Measurements from ENCODE around the gene FHL2. TPM values are rescaled to one million over a fixed set of nuclear protein-coding genes. Genes with fewer than 3 reads are reported as not detected.

Gene FHL2
- total and polyA plus RNA-seq, 9 of the 15 experiments (the other 6 are each of a cell fraction or from before 2014, with no cell fraction given), result 7.5 to 33.1 (median 23.9) TPM

- TF ChIP-seq ZC3H11A (IDR thresholded peaks at IDR 0.05; ENCODE audit: low read depth, low read length) (no peak), PHF8 (IDR thresholded peaks at IDR 0.05; ENCODE audit: borderline replicate concordance, low read length) (peak; percentile 87; the same call in 1 of the 2 replicates), ZNF584 (CRISPR knock-in tag; IDR thresholded peaks at IDR 0.05; ENCODE audit: low read depth) (no peak), MBD2 (IDR thresholded peaks at IDR 0.05; ENCODE audit: borderline replicate concordance, low read depth) (0 out of 2 replicates have a peak, but pooled peaks have one; percentile 1), ZBED1 (IDR thresholded peaks at IDR 0.05) (no peak), SRSF7 (optimal IDR thresholded peaks at IDR 0.05; ENCODE audit: low read depth, low read length) (no peak), ZNF143 (CRISPR knock-in tag; IDR thresholded peaks at IDR 0.05) (no peak), ZNF311 (CRISPR knock-in tag; IDR thresholded peaks at IDR 0.05) (0 out of 2 replicates have a peak, but pooled peaks have one; percentile 39), ZNF175 (CRISPR knock-in tag; IDR thresholded peaks at IDR 0.05; ENCODE audit: low read depth) (peak; percentile 40; the same call in 1 of the 2 replicates), TEAD1 (CRISPR knock-in tag; IDR thresholded peaks at IDR 0.05) (peak; percentile 28 to 76; a peak in 1 of 4 replicates), FOXP4 (CRISPR knock-in tag; IDR thresholded peaks at IDR 0.05; ENCODE audit: borderline replicate concordance) (0 out of 2 replicates have a peak, but pooled peaks have one; percentile 77), TCF7 (IDR thresholded peaks at IDR 0.05; ENCODE audit: borderline replicate concordance) (no peak), GMEB1 (CRISPR knock-in tag; IDR thresholded peaks at IDR 0.05) (peak; percentile 7; the same call in 1 of the 2 replicates), ZNF740 (CRISPR knock-in tag; IDR thresholded peaks at IDR 0.05) (0 out of 2 replicates have a peak, but pooled peaks have one; percentile 17), ZNF740 (tag; IDR thresholded peaks at IDR 0.05) (peak in 1 of 2 experiments; percentile 21; a peak in 1 of 4 replicates), NONO (IDR thresholded peaks at IDR 0.05; ENCODE audit: low read depth in 2 of 2, low read length in 1 of 2) (peak; percentile 66 to 84; a peak in 3 of 4 replicates), ZNF23 (CRISPR knock-in tag; IDR thresholded peaks at IDR 0.05) (no peak), ZNF134 (CRISPR knock-in tag; conservative IDR thresholded peaks at IDR 0.05) (no peak), RBFOX2 (IDR thresholded peaks at IDR 0.05; ENCODE audit: low read depth, low read length) (peak; percentile 89), ZFP91 (CRISPR knock-in tag; IDR thresholded peaks at IDR 0.05) (no peak), ZNF586 (CRISPR knock-in tag; conservative IDR thresholded peaks at IDR 0.05) (no peak)
These were observed 69.0 kb downstream of the FHL2 start, which contains the start of gene TGFBRAP1 (continued) for GRCh38 chr2:105329561-105330495.
